Stimulated activated CD4-positive, alpha-beta T cell treated with anti-CD3 and anti-CD28 coated beads, Interleukin-1b, Interleukin-23, amount 100 ng/mL, for 48 hours (primary cell): ENCODE results near the gene LHFPL5.

Experiments
- DNase-seq: peaks from one replicate; pipeline ENCODE4 v3.0.0-alpha.2; 2020

LHFPL5 gene

GRCh38 chr6:35804996-35805736 is at the start of gene LHFPL5:
LHFPL5 (plus strand) TSS chr6:35805352; CDS start chr6:35805671, 319 bp downstream.
- peak; percentile 40 for DNase-seq

- DNase-seq, result peak; percentile 23
Measured at GRCh38 chr6:35757456-35758123, 47.6 kb upstream of the LHFPL5 start.

GRCh38 chr6:35759426-35759825 is 45.7 kb upstream of the LHFPL5 start:
- no peak for DNase-seq

- no peak for DNase-seq
Measured at GRCh38 chr6:35765739-35766138, 39.4 kb upstream of the LHFPL5 start.

GRCh38 chr6:35769211-35769610 is 35.9 kb upstream of the LHFPL5 start:
- no peak for DNase-seq

- no peak for DNase-seq
Measured at GRCh38 chr6:35771343-35771627, 33.9 kb upstream of the LHFPL5 start.

- DNase-seq, result no peak
Measured at GRCh38 chr6:35774116-35774794, 30.9 kb upstream of the LHFPL5 start.

GRCh38 chr6:35775031-35775430 is 30.1 kb upstream of the LHFPL5 start:
- no peak for DNase-seq

GRCh38 chr6:35776364-35777215 is 28.6 kb upstream of the LHFPL5 start, which contains the start of gene CLPSL2:
CLPSL2 (plus strand) TSS chr6:35776598; CDS start chr6:35776619, 21 bp downstream.
- DNase-seq, result no peak

- no peak for DNase-seq
Measured at GRCh38 chr6:35777356-35778102, 27.6 kb upstream of the LHFPL5 start.

GRCh38 chr6:35778437-35778836 is 26.7 kb upstream of the LHFPL5 start:
- DNase-seq, result no peak

GRCh38 chr6:35780719-35781118 is 24.4 kb upstream of the LHFPL5 start, which contains the start of gene CLPSL1:
CLPSL1 (plus strand) TSS chr6:35781019; CDS start chr6:35781111, 92 bp downstream.
- no peak for DNase-seq

- DNase-seq, result no peak
Measured at GRCh38 chr6:35781290-35781689, 23.9 kb upstream of the LHFPL5 start.

GRCh38 chr6:35782424-35782823 is 22.7 kb upstream of the LHFPL5 start:
- DNase-seq, result no peak

GRCh38 chr6:35784200-35784599 is 21.0 kb upstream of the LHFPL5 start:
- no peak for DNase-seq

GRCh38 chr6:35786272-35786671 is 18.9 kb upstream of the LHFPL5 start:
- DNase-seq, result no peak

GRCh38 chr6:35786810-35787209 is 18.3 kb upstream of the LHFPL5 start:
- no peak for DNase-seq

- no peak for DNase-seq
Measured at GRCh38 chr6:35787266-35788218, 17.6 kb upstream of the LHFPL5 start.

- no peak for DNase-seq
Measured at GRCh38 chr6:35788423-35788982, 16.6 kb upstream of the LHFPL5 start.

- no peak for DNase-seq
Measured at GRCh38 chr6:35790683-35791082, 14.5 kb upstream of the LHFPL5 start.
